K562 (cell line): ENCODE data around the gene CCDC136. TPM values are rescaled to one million over a fixed set of nuclear protein-coding genes. Genes with fewer than 3 reads are reported as not detected.
A peak's percentile ranks its signal among the peaks of the same experiment; 100 is the strongest.

Experiments used
- CEBPB ChIP-seq: fragments of 450-650 bp; IDR thresholded peaks from 2 replicates; pipeline ENCODE4 v1.6.1; 2016; ENCODE audit warnings: missing genetic modification characterization, missing compliant biosample characterization
- EGR1 ChIP-seq: fragments of 450-650 bp; conservative IDR thresholded peaks from 2 replicates; pipeline ENCODE4 v1.6.1; 2017; ENCODE audit warnings: mild to moderate bottlenecking
- FOXM1 ChIP-seq, 2 experiments: fragments of 450-650 bp in 1 of 2; sonication (generic) in 1 of 2; formaldehyde crosslinking in 1 of 2; IDR thresholded peaks; 2 replicates each; pipeline versions ENCODE4 v1.6.1 to v1.9.0; 2017 to 2022; ENCODE audit warnings: low read depth in 2 of 2, mild to moderate bottlenecking in 2 of 2, missing genetic modification reagents in 1 of 2, moderate library complexity in 1 of 2
- HDAC6 ChIP-seq: IDR thresholded peaks from 2 replicates; pipeline ENCODE4 v1.6.1; 2012; ENCODE audit warnings: low read depth, mild to moderate bottlenecking, control low read depth, inconsistent platforms, low read length, moderate library complexity
- HNRNPL ChIP-seq: fragments of 200-400 bp; formaldehyde crosslinking; IDR thresholded peaks from 2 replicates; pipeline ENCODE4 v1.6.1; 2017; ENCODE audit warnings: low read depth, mild to moderate bottlenecking, low read length
- KAT7 ChIP-seq: sonication (generic); formaldehyde crosslinking; IDR thresholded peaks from 2 replicates; pipeline ENCODE4 v1.8.0; 2022; ENCODE audit warnings: missing genetic modification reagents, mild to moderate bottlenecking, borderline replicate concordance
- PHB ChIP-seq: fragments of 250-450 bp; sonication (Bioruptor Pico); IDR thresholded peaks from 2 replicates; pipeline ENCODE4 v1.5.0; 2021
- RBM25 ChIP-seq: fragments of 200-400 bp; formaldehyde crosslinking; IDR thresholded peaks from 2 replicates; pipeline ENCODE4 v1.6.1; 2018; ENCODE audit warnings: low read length, low read depth, moderate library complexity; ENCODE audit not compliant: severe bottlenecking
- SAP30 ChIP-seq: fragments of 200-600 bp; sonication (generic); IDR thresholded peaks from 2 replicates; pipeline ENCODE4 v1.6.1; 2012; ENCODE audit warnings: borderline replicate concordance, low read depth, mild to moderate bottlenecking, moderate library complexity, low read length, control low read depth, inconsistent platforms; ENCODE audit not compliant: insufficient read depth, poor library complexity, severe bottlenecking
- SMAD1 ChIP-seq: fragments of 150-350 bp; IDR thresholded peaks from 2 replicates; pipeline ENCODE4 v1.6.1; 2014; ENCODE audit warnings: low read length, low read depth; ENCODE audit not compliant: partially characterized antibody
- XRCC3 ChIP-seq: fragments of 450-650 bp; IDR thresholded peaks from 2 replicates; pipeline ENCODE4 v1.6.1; 2017; ENCODE audit warnings: mild to moderate bottlenecking, moderate library complexity
- ZFX ChIP-seq: sonication (generic); formaldehyde crosslinking; IDR thresholded peaks from 2 replicates; pipeline ENCODE4 v1.8.0; 2022; ENCODE audit warnings: mild to moderate bottlenecking, missing genetic modification reagents, moderate library complexity
- ZNF175 ChIP-seq: fragments of 200-800 bp; sonication (Bioruptor generic); IDR thresholded peaks from 2 replicates; pipeline ENCODE4 v1.6.1; 2016; ENCODE audit warnings: low read depth, mild to moderate bottlenecking, missing genetic modification characterization, missing compliant biosample characterization
- ZNF583 ChIP-seq: fragments of 250-450 bp; sonication (Bioruptor Pico); IDR thresholded peaks from 2 replicates; pipeline ENCODE4 v1.4.0; 2020
- ZNF644 ChIP-seq: fragments of 200-800 bp; sonication (Bioruptor generic); IDR thresholded peaks from 2 replicates; pipeline ENCODE4 v1.6.1; 2016; ENCODE audit warnings: low read depth, missing genetic modification characterization, missing compliant biosample characterization
- ZSCAN29 ChIP-seq: fragments of 450-650 bp; IDR thresholded peaks from 2 replicates; pipeline ENCODE4 v1.6.1; 2017
- ZSCAN32 ChIP-seq: fragments of 450-650 bp; formaldehyde crosslinking; IDR thresholded peaks from 2 replicates; pipeline ENCODE4 v1.4.0; 2020; ENCODE audit warnings: mild to moderate bottlenecking, moderate library complexity
- polyA plus RNA-seq, 8 experiments: library from polyadenylated mRNA; depleted of rRNA in 4 of 8; stranded (reverse) in 5 of 8; unstranded in 3 of 8; fragments of >200 nt; fragmentation: Nextera tagmentation in 2 of 8; fragmentation: Illumina TruSeq in 1 of 8; extraction: Ambion mirVana in 2 of 8; extraction: Trizol in 1 of 8; gene quantifications; 2 replicates each; pipeline versions ENCODE4 v1.2.1 to v1.2.3, GENCODE V29; 2011 to 2014; ENCODE audit warnings: inconsistent platforms in 1 of 8, missing spikeins in 1 of 8
- total RNA-seq, 7 experiments: library from RNA; depleted of rRNA in 6 of 7; stranded (reverse); fragments of >200 nt in 6 of 7; fragmentation: Illumina TruSeq in 2 of 7; extraction: Trizol in 2 of 7; gene quantifications; 2 replicates each; pipeline versions ENCODE4 v1.2.1 to v1.2.3, GENCODE V29; 2011 to 2021; ENCODE audit warnings: low replicate concordance in 1 of 7
- TF ChIP-seq, protein P1 (sequence below): fragments of 450-650 bp; IDR thresholded peaks from 2 replicates; pipeline ENCODE4 v1.6.1; 2016; ENCODE audit warnings: antibody characterized with exemption
- TF ChIP-seq, protein P2 (sequence below): sonication (generic); formaldehyde crosslinking; IDR thresholded peaks from 2 replicates; pipeline ENCODE4 v1.8.1; 2023; ENCODE audit warnings: mild to moderate bottlenecking, missing genetic modification reagents
- TF ChIP-seq, protein P3 (sequence below): fragments of 250-450 bp; sonication (Bioruptor Pico); IDR thresholded peaks from 2 replicates; pipeline ENCODE4 v1.5.0; 2021
- TF ChIP-seq, protein P4 (sequence below): sonication (generic); formaldehyde crosslinking; IDR thresholded peaks from 2 replicates; pipeline ENCODE4 v1.8.1; 2023; ENCODE audit warnings: mild to moderate bottlenecking, missing genetic modification reagents, moderate library complexity

Gene CCDC136
- total and polyA plus RNA-seq, 9 of the 15 experiments (the other 6 are each of a cell fraction or from before 2014, with no cell fraction given): 2.4 to 40.8 (median 26.5) TPM

DNA sequence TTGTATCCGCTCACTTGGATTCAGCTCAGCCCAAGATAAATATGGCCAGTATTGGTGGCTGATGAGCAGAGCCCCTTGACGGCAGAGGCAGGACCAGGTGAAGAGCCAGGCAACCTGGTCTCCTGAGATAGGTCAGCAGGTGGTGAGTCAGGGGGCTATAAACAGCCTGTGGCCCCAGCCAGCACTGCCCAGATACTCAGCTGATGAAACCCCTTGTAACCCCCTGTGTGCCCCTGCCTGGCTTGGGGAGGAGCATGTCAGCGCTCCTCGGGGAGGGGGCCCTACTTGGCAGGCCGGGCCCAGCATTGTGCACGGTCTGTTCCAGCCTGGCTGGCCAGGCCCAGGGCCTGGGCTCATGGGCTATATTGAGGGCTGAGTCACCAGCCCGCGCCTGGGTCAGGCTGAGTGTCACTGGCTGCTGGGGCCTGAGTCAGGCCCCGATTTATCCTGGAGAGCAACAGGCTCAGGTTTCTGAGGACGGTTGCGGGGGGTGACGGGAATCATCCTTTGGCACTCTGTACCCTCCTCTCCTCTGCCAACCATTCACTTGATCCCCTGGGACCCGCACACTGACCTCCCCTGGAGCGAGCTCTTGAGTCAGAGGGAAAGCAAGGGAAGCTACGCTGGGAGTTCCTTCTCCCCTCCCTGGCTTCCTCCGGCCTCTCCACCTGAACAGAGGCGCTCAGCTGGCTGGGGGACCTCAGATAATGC lies 35.6 kb downstream of the CCDC136 start (continued):
- TF ChIP-seq FOXM1 (IDR thresholded peaks at IDR 0.05; ENCODE audit: low read depth) (no peak), FOXM1 (CRISPR knock-in tag; IDR thresholded peaks at IDR 0.05; ENCODE audit: low read depth) (no peak), ZNF583 (peak; percentile 90), SMAD1 (peak; percentile 77), XRCC3 (no peak), CEBPB (tag) (no peak), RBM25 (no peak), EGR1 (0 out of 2 replicates have a peak, but pooled peaks have one; percentile 7), ZNF175 (CRISPR knock-in tag) (peak; percentile 92), HDAC6 (no peak), ZNF644 (tag) (peak; percentile 64; the same call in 1 of the 2 replicates), SAP30 (no peak), ZFX (CRISPR knock-in tag) (peak; percentile 96), PHB (CRISPR knock-in tag) (peak; percentile 84), ZSCAN32 (CRISPR knock-in tag) (peak; percentile 84; the same call in 1 of the 2 replicates), HNRNPL (no peak), KAT7 (CRISPR knock-in tag) (0 out of 2 replicates have a peak, but pooled peaks have one; percentile 49), ZSCAN29 (no peak)
- TF ChIP-seq, protein P1, sequence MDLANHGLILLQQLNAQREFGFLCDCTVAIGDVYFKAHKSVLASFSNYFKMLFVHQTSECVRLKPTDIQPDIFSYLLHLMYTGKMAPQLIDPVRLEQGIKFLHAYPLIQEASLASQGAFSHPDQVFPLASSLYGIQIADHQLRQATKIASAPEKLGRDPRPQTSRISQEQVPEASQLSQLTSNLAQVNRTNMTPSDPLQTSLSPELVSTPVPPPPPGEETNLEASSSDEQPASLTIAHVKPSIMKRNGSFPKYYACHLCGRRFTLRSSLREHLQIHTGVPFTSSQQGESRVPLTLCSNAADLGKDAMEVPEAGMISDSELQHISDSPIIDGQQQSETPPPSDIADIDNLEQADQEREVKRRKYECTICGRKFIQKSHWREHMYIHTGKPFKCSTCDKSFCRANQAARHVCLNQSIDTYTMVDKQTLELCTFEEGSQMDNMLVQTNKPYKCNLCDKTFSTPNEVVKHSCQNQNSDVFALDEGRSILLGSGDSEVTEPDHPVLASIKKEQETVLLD: 0 out of 2 replicates have a peak, but pooled peaks have one; percentile 46
- TF ChIP-seq, protein P2, sequence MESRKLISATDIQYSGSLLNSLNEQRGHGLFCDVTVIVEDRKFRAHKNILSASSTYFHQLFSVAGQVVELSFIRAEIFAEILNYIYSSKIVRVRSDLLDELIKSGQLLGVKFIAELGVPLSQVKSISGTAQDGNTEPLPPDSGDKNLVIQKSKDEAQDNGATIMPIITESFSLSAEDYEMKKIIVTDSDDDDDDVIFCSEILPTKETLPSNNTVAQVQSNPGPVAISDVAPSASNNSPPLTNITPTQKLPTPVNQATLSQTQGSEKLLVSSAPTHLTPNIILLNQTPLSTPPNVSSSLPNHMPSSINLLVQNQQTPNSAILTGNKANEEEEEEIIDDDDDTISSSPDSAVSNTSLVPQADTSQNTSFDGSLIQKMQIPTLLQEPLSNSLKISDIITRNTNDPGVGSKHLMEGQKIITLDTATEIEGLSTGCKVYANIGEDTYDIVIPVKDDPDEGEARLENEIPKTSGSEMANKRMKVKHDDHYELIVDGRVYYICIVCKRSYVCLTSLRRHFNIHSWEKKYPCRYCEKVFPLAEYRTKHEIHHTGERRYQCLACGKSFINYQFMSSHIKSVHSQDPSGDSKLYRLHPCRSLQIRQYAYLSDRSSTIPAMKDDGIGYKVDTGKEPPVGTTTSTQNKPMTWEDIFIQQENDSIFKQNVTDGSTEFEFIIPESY (CRISPR knock-in tag): peak; percentile 78
- TF ChIP-seq, protein P3, sequence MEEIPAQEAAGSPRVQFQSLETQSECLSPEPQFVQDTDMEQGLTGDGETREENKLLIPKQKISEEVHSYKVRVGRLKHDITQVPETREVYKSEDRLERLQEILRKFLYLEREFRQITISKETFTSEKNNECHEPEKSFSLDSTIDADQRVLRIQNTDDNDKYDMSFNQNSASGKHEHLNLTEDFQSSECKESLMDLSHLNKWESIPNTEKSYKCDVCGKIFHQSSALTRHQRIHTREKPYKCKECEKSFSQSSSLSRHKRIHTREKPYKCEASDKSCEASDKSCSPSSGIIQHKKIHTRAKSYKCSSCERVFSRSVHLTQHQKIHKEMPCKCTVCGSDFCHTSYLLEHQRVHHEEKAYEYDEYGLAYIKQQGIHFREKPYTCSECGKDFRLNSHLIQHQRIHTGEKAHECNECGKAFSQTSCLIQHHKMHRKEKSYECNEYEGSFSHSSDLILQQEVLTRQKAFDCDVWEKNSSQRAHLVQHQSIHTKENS: no peak
- TF ChIP-seq, protein P4, sequence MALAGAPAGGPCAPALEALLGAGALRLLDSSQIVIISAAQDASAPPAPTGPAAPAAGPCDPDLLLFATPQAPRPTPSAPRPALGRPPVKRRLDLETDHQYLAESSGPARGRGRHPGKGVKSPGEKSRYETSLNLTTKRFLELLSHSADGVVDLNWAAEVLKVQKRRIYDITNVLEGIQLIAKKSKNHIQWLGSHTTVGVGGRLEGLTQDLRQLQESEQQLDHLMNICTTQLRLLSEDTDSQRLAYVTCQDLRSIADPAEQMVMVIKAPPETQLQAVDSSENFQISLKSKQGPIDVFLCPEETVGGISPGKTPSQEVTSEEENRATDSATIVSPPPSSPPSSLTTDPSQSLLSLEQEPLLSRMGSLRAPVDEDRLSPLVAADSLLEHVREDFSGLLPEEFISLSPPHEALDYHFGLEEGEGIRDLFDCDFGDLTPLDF (CRISPR knock-in tag): 0 out of 2 replicates have a peak, but pooled peaks have one; percentile 29
